H1 (cell line): ENCODE data around the gene DECR2. TPM values are rescaled to one million over a fixed set of nuclear protein-coding genes. Genes with fewer than 3 reads are reported as not detected.

ENCODE experiments used
- PHF8 ChIP-seq: fragments of 200-600 bp; sonication (generic); conservative IDR thresholded peaks from 2 replicates; pipeline ENCODE4 v1.7.1; 2012; ENCODE audit warnings: low read depth, mild to moderate bottlenecking, inconsistent platforms, low read length, moderate library complexity
- YY1 ChIP-seq: IDR thresholded peaks from 2 replicates; pipeline ENCODE4 v1.6.1; 2011; ENCODE audit warnings: low read depth, mild to moderate bottlenecking, low read length
- polyA plus RNA-seq, 7 experiments: library from polyadenylated mRNA; depleted of rRNA in 3 of 7; stranded (reverse) in 5 of 7; unstranded in 2 of 7; fragments of >200 nt in 5 of 7; fragments of 200-250 nt in 2 of 7; gene quantifications; 1 replicate in 5 of 7; 2 replicates in 1 of 7; 4 replicates in 1 of 7; pipeline versions ENCODE4 v1.2.1 to v1.2.3, GENCODE V29; 2011 to 2013; ENCODE audit warnings: missing spikeins in 2 of 7, mixed read lengths in 2 of 7
- total RNA-seq: library from RNA; stranded (reverse); fragmentation: NEBNext Ultra II Directional; extraction: Animal tissue kit (Norgen Biotek cat#: 25700); gene quantifications from 2 replicates; pipeline ENCODE4 v1.2.1, GENCODE V29; 2021
- TF ChIP-seq, protein P1 (sequence below), 3 experiments: IDR thresholded peaks; 1 replicate in 2 of 3; 2 replicates in 1 of 3; pipeline versions ENCODE4 v1.5.1 to v1.6.1; 2011; ENCODE audit warnings: low read length in 3 of 3, mild to moderate bottlenecking in 3 of 3, inconsistent platforms in 2 of 3, low read depth in 1 of 3, moderate library complexity in 1 of 3; ENCODE audit not compliant: insufficient read depth in 1 of 3; ENCODE audit errors: control extremely low read depth in 1 of 3

Gene DECR2
- total and polyA plus RNA-seq, 2 of the 8 experiments (the other 6 are each of a cell fraction or from before 2014, with no cell fraction given) = 28.2 to 39.9 TPM

DNA sequence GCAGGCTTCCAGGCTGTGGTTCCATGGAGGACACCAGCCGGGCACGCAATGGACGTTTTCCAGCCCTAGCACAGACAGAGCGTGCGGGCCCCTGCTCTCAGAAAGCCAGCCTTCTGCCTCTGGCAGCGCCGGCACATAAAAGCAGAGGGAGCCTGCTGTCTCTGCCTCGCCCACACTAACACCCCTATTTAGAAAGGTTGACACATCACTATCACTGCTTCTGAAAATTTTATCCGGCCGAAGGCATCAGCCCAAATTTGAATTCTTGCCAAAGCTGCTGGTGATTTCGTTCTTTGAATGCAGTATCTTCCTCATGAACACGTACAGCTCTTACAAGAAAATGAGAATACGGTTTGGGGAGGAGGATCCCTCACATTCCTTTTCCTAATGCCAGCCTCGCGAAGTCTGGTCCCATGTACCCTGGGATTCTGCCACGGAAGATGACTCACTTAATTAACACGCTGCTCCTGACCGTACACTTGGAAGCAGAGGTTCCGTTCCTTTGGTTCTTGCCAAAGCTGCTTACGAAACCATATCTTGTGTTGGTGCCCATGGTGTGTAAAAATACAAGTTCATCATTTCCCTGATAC, 22.4 kb downstream of the DECR2 start (continued):
- TF ChIP-seq, protein P1, sequence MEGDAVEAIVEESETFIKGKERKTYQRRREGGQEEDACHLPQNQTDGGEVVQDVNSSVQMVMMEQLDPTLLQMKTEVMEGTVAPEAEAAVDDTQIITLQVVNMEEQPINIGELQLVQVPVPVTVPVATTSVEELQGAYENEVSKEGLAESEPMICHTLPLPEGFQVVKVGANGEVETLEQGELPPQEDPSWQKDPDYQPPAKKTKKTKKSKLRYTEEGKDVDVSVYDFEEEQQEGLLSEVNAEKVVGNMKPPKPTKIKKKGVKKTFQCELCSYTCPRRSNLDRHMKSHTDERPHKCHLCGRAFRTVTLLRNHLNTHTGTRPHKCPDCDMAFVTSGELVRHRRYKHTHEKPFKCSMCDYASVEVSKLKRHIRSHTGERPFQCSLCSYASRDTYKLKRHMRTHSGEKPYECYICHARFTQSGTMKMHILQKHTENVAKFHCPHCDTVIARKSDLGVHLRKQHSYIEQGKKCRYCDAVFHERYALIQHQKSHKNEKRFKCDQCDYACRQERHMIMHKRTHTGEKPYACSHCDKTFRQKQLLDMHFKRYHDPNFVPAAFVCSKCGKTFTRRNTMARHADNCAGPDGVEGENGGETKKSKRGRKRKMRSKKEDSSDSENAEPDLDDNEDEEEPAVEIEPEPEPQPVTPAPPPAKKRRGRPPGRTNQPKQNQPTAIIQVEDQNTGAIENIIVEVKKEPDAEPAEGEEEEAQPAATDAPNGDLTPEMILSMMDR (IDR thresholded peaks at IDR 0.05; ENCODE audit: control extremely low read depth in 1 of 3, insufficient read depth in 1 of 3, low read depth in 1 of 3, low read length in 3 of 3) = no peak
- TF ChIP-seq YY1 = no peak
- no peak for TF ChIP-seq PHF8
